Osteoblast (primary cell): ENCODE data around the gene CFI. TPM values are rescaled to one million over a fixed set of nuclear protein-coding genes. Genes with fewer than 3 reads are reported as not detected.

ENCODE experiments used
- DNase-seq: peaks from one replicate; pipeline ENCODE4 v3.0.0; 2011; ENCODE audit warnings: low spot score, mixed read lengths; ENCODE audit not compliant: insufficient read length; ENCODE audit errors: missing footprints
- H2AFZ ChIP-seq: 2 replicates; pipeline ENCODE4 v1.6.0; 2011; ENCODE audit warnings: mild to moderate bottlenecking, low read length
- H3K27ac ChIP-seq: 2 replicates; pipeline ENCODE4 v1.5.1; 2011; ENCODE audit warnings: mild to moderate bottlenecking, low read depth, low read length, moderate library complexity
- H3K27me3 ChIP-seq: 2 replicates; pipeline ENCODE4 v1.6.0; 2012; ENCODE audit warnings: mild to moderate bottlenecking, control low read depth, inconsistent platforms, low read length, moderate library complexity; ENCODE audit not compliant: insufficient read depth
- H3K36me3 ChIP-seq: 2 replicates; pipeline ENCODE4 v1.5.1; 2011; ENCODE audit warnings: mild to moderate bottlenecking, low read length, control low read depth, moderate library complexity; ENCODE audit not compliant: insufficient read depth
- H3K4me1 ChIP-seq: 2 replicates; pipeline ENCODE4 v1.5.1; 2011; ENCODE audit warnings: mild to moderate bottlenecking, low read length, control low read depth, moderate library complexity; ENCODE audit not compliant: insufficient read depth
- H3K4me2 ChIP-seq: 2 replicates; pipeline ENCODE4 v1.6.0; 2011; ENCODE audit warnings: mild to moderate bottlenecking, low read length; ENCODE audit not compliant: insufficient read depth
- H3K4me3 ChIP-seq: fragments of 200-600 bp; sonication (generic); 3 replicates; pipeline ENCODE4 v1.5.1; 2012; ENCODE audit warnings: mild to moderate bottlenecking, low read length, inconsistent platforms; ENCODE audit not compliant: insufficient read depth
- H3K79me2 ChIP-seq: 2 replicates; pipeline ENCODE4 v1.6.0; 2012; ENCODE audit warnings: mild to moderate bottlenecking, low read length, control low read depth, inconsistent platforms; ENCODE audit not compliant: insufficient read depth
- H3K9me3 ChIP-seq: 2 replicates; pipeline ENCODE4 v1.5.1; 2011; ENCODE audit warnings: low read depth, low read length, control low read depth
- H4K20me1 ChIP-seq: 2 replicates; pipeline ENCODE4 v1.6.0; 2012; ENCODE audit warnings: mild to moderate bottlenecking, low read length, control low read depth; ENCODE audit not compliant: insufficient read depth
- total RNA-seq: library from RNA; depleted of rRNA; stranded (reverse); fragments of >200 nt; gene quantifications from 2 replicates; pipeline ENCODE4 v1.2.3, GENCODE V29; 2012
- TF ChIP-seq, protein P1 (sequence below): IDR thresholded peaks from 2 replicates; pipeline ENCODE4 v1.5.1; 2011; ENCODE audit warnings: mild to moderate bottlenecking, low read depth, low read length, moderate library complexity; ENCODE audit errors: extremely low read depth

Gene CFI
- total RNA-seq, 1 donor, result 27.9 TPM

- Histone ChIP-seq H3K36me3 (no peaks in the 10 kb centered on the region), H3K27ac (no peak overlapping the region), H3K4me2 (no peak overlapping the region), H3K27me3 (no peaks in the 10 kb centered on the region), H3K9me3 (no peaks in the 10 kb centered on the region), H3K4me3 (no peak overlapping the region), H2AFZ (no peak overlapping the region), H3K4me1 (no peaks in the 10 kb centered on the region), H3K79me2 (peaks cover 17% of the 10 kb centered on the region), H4K20me1 (peaks cover 5% of the 10 kb centered on the region)
- TF ChIP-seq, protein P1, sequence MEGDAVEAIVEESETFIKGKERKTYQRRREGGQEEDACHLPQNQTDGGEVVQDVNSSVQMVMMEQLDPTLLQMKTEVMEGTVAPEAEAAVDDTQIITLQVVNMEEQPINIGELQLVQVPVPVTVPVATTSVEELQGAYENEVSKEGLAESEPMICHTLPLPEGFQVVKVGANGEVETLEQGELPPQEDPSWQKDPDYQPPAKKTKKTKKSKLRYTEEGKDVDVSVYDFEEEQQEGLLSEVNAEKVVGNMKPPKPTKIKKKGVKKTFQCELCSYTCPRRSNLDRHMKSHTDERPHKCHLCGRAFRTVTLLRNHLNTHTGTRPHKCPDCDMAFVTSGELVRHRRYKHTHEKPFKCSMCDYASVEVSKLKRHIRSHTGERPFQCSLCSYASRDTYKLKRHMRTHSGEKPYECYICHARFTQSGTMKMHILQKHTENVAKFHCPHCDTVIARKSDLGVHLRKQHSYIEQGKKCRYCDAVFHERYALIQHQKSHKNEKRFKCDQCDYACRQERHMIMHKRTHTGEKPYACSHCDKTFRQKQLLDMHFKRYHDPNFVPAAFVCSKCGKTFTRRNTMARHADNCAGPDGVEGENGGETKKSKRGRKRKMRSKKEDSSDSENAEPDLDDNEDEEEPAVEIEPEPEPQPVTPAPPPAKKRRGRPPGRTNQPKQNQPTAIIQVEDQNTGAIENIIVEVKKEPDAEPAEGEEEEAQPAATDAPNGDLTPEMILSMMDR, result no peak
- DNase-seq, result no peak
These were observed 82.2 kb downstream of the CFI start for GRCh38 chr4:109719604-109720003.

DNA sequence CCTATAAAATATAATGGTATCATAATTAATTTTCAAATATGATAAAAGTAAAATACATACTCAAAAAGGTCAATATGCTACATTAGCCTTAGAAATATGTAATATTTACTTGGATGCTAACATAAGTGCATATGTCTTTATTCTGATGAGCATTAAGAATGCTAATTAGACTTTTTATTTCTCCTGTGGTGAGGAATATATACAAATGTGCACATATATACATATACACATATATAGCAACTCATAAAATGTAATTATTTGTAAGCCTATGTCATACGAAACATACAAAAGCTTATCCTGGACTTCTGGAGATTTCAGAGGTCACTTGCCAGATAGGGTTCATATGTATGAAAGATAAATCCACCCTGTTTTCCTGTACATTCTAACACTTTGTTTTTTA lies 83.0 kb downstream of the CFI start:
- peaks cover 5% of the 10 kb centered on the region for H4K20me1 ChIP-seq
- no peaks in the 10 kb centered on the region for H3K36me3 ChIP-seq
- H3K27me3 ChIP-seq, result no peaks in the 10 kb centered on the region
- no peak overlapping the region for H3K4me2 ChIP-seq
- H3K9me3 ChIP-seq, result no peaks in the 10 kb centered on the region
- no peaks in the 10 kb centered on the region for H3K4me1 ChIP-seq
- peaks cover 15% of the 10 kb centered on the region for H3K79me2 ChIP-seq
- no peak overlapping the region for H3K27ac ChIP-seq
- TF ChIP-seq, protein P1, result no peak
- H2AFZ ChIP-seq, result no peak overlapping the region
- no peak for DNase-seq
- H3K4me3 ChIP-seq, result no peak overlapping the region

DNA sequence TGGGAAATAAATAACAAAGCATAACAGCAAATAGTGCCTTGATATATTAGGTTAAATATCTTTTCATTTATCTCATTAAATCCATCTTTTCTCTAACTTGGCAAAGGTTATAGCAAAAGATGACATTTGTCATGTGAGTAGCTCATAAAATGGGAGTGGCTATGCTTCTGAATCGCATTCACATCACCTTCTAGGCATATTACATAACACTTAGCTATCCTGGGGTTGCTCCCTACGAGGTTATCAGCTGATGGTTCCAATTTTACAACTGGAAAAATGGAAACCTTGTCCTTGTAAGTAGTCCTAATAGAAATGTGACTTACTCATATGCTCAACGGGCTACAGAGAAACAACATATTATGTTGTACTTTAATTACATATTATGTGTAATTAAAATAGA lies 88.3 kb downstream of the CFI start:
- Histone ChIP-seq H3K79me2 (no peaks in the 10 kb centered on the region), H3K36me3 (peaks cover 8% of the 10 kb centered on the region), H3K9me3 (no peaks in the 10 kb centered on the region), H3K4me1 (no peaks in the 10 kb centered on the region), H3K4me2 (no peak overlapping the region), H2AFZ (no peak overlapping the region), H3K27ac (no peak overlapping the region), H4K20me1 (no peaks in the 10 kb centered on the region), H3K27me3 (no peaks in the 10 kb centered on the region), H3K4me3 (no peak overlapping the region)
- TF ChIP-seq, protein P1, result no peak
- DNase-seq, result no peak

DNA sequence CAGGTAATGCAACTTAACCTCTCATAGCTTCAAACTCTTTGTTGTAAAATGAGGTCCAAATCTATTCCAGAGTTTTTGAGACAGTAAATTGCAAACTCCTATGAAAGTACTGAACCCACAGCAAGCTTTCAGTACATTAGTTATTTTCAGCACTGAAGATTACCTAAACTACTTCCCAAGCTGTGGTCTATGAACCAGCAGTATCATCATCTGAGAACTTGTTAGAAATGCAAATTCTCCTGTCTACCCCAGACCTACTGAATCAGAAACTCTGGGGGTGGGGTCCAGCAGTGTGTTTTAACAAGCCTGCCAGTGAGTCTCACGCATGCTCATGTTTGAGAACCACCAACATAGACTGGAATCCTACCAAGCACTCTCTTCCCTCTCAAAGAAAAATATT lies 92.8 kb downstream of the CFI start:
- H2AFZ ChIP-seq, result no peak overlapping the region
- no peaks in the 10 kb centered on the region for H3K27me3 ChIP-seq
- H3K4me2 ChIP-seq, result no peak overlapping the region
- no peaks in the 10 kb centered on the region for H3K79me2 ChIP-seq
- H3K36me3 ChIP-seq, result peaks cover 8% of the 10 kb centered on the region
- TF ChIP-seq, protein P1, result no peak
- H3K27ac ChIP-seq, result no peak overlapping the region
- no peak overlapping the region for H3K4me3 ChIP-seq
- no peaks in the 10 kb centered on the region for H3K9me3 ChIP-seq
- no peaks in the 10 kb centered on the region for H3K4me1 ChIP-seq
- H4K20me1 ChIP-seq, result no peaks in the 10 kb centered on the region
- DNase-seq, result no peak
